ENCODE data around the gene EHD1. TPM values are rescaled to one million over a fixed set of nuclear protein-coding genes. Genes with fewer than 3 reads are reported as not detected.

The EHD1 gene
- total RNA-seq, 2 experiments from 2014 or later = 101 to 153 TPM

- no TSS peak for BruUV-seq (replicated peaks)
- peak overlapping the region; percentile 59 for H3K4me3 ChIP-seq (ENCODE audit: low read depth, low read length, poor library complexity, severe bottlenecking)
- intact Hi-C loops (cut with micrococcal nuclease; ENCODE audit: unreplicated experiment) = no loop called here
These were observed 15.4 kb downstream of the EHD1 start for GRCh38 chr11:64862987-64863390.

GRCh38 chr11:64861227-64861975 is 17.0 kb downstream of the EHD1 start:
- CTCF ChIA-PET (ENCODE audit: unreplicated experiment) = interaction anchor here (1.1 to 1.3 kb wide), 3 partner anchors 13 to 27 kb away, joined by 3 to 10 read pairs (median 3); no protein-coding TSS in a partner anchor
- peak; percentile 75 for DNase-seq (ENCODE audit: low spot score)

More at GRCh38 chr11:64862987-64863390, 15.4 kb downstream of the EHD1 start:
- Histone ChIP-seq H3K9me3 (ENCODE audit: low read length) (no peaks in the 10 kb centered on the region), H3K79me2 (ENCODE audit: insufficient read depth, low read depth, low read length) (peaks cover 80% of the 10 kb centered on the region), H3K4me1 (ENCODE audit: insufficient read depth, low read length, poor library complexity, severe bottlenecking) (peaks cover 99% of the 10 kb centered on the region), H3K27ac (ENCODE audit: low read depth, low read length, poor library complexity, severe bottlenecking) (peak overlapping the region; percentile 97), H2AFZ (ENCODE audit: low read length) (no peak overlapping the region), H3K4me2 (ENCODE audit: low read length) (peak overlapping the region; percentile 87), H3K36me3 (ENCODE audit: insufficient read depth, low read length) (peaks cover 39% of the 10 kb centered on the region), H3K9me2 (ENCODE audit: insufficient read depth, low read length) (no peaks in the 10 kb centered on the region), H4K20me1 (ENCODE audit: insufficient read depth, low read length) (no peaks in the 10 kb centered on the region)
- no peak for TF ChIP-seq CTCF (conservative IDR thresholded peaks at IDR 0.05; ENCODE audit: low read length)
- TF ChIP-seq EZH2phosphoT487 (IDR thresholded peaks at IDR 0.05; ENCODE audit: borderline replicate concordance, low read depth, low read length) = no peak
- DNase-seq (ENCODE audit: low spot score) = no peak
- ChIA-PET CTCF (ENCODE audit: unreplicated experiment) (interaction anchor here (1.1 to 2.8 kb wide), 4 partner anchors 12 to 25 kb away, joined by 3 to 20 read pairs (median 6); no protein-coding TSS in a partner anchor), POLR2A (interaction anchor here (1.2 to 13.0 kb wide), 3 partner anchors 12 to 46 kb away, joined by 4 to 178 read pairs (median 115); partner anchors contain the start of gene EHD1)

More at GRCh38 chr11:64861227-64861975, 17.0 kb downstream of the EHD1 start:
- Histone ChIP-seq H3K9me3 (ENCODE audit: low read length) (no peaks in the 10 kb centered on the region), H4K20me1 (ENCODE audit: insufficient read depth, low read length) (no peaks in the 10 kb centered on the region), H3K36me3 (ENCODE audit: insufficient read depth, low read length) (peaks cover 39% of the 10 kb centered on the region), H3K79me2 (ENCODE audit: insufficient read depth, low read depth, low read length) (peaks cover 71% of the 10 kb centered on the region), H3K9me2 (ENCODE audit: insufficient read depth, low read length) (no peaks in the 10 kb centered on the region), H3K4me3 (ENCODE audit: low read depth, low read length, poor library complexity, severe bottlenecking) (peak overlapping the region; percentile 59), H3K27ac (ENCODE audit: low read depth, low read length, poor library complexity, severe bottlenecking) (peak overlapping the region; percentile 97), H3K4me2 (ENCODE audit: low read length) (peak overlapping the region; percentile 87), H3K4me1 (ENCODE audit: insufficient read depth, low read length, poor library complexity, severe bottlenecking) (peaks cover 98% of the 10 kb centered on the region), H2AFZ (ENCODE audit: low read length) (no peak overlapping the region)
- intact Hi-C loops (cut with micrococcal nuclease; ENCODE audit: unreplicated experiment) = no loop called here
- TF ChIP-seq EZH2phosphoT487 (IDR thresholded peaks at IDR 0.05; ENCODE audit: borderline replicate concordance, low read depth, low read length) (no peak), CTCF (conservative IDR thresholded peaks at IDR 0.05; ENCODE audit: low read length) (peak; percentile 59)
- POLR2A ChIA-PET = interaction anchor here (0.6 to 13.0 kb wide), 8 partner anchors 8 to 251 kb away, joined by 3 to 178 read pairs (median 4); partner anchors contain the start of gene EHD1
- BruUV-seq (replicated peaks) = no TSS peak

Measured in OCI-LY7 (cell line).